Liver (tissue), 3 donors: ENCODE data around the gene TMEM245.

Experiments
- ATF3 ChIP-seq: IDR thresholded peaks from 2 replicates; pipeline ENCODE4 v1.6.1; 2016; ENCODE audit warnings: antibody characterized with exemption
- CTCF ChIP-seq: fragments of 150-350 bp; IDR thresholded peaks from 2 replicates; pipeline ENCODE4 v1.5.1; 2017; ENCODE audit warnings: improper control_type of control experiment, low read depth, low read length; ENCODE audit not compliant: missing input control
- EGR1 ChIP-seq, 2 donors: IDR thresholded peaks; 2 replicates each; pipeline ENCODE4 v1.6.1; 2016 to 2018; ENCODE audit warnings: antibody characterized with exemption in 2 of 2, low read depth in 2 of 2
- FOXA1 ChIP-seq: IDR thresholded peaks from 2 replicates; pipeline ENCODE4 v1.6.1; 2016; ENCODE audit warnings: antibody characterized with exemption
- GABPA ChIP-seq, 2 donors: IDR thresholded peaks in 1 of 2; conservative IDR thresholded peaks in 1 of 2; 2 replicates each; pipeline ENCODE4 v1.6.1; 2016; ENCODE audit warnings: antibody characterized with exemption in 2 of 2, mild to moderate bottlenecking in 1 of 2, moderate library complexity in 1 of 2
- HNF4G ChIP-seq: IDR thresholded peaks from 2 replicates; pipeline ENCODE4 v1.6.1; 2016; ENCODE audit warnings: antibody characterized with exemption
- JUND ChIP-seq, 2 donors: IDR thresholded peaks; 2 replicates each; pipeline ENCODE4 v1.6.1; 2016; ENCODE audit warnings: antibody characterized with exemption in 2 of 2
- MAX ChIP-seq: IDR thresholded peaks from 2 replicates; pipeline ENCODE4 v1.6.1; 2016; ENCODE audit warnings: antibody characterized with exemption
- RAD21 ChIP-seq, 2 donors: IDR thresholded peaks; 2 replicates each; pipeline ENCODE4 v1.6.1; 2016; ENCODE audit warnings: antibody characterized with exemption in 2 of 2, mild to moderate bottlenecking in 2 of 2
- REST ChIP-seq: IDR thresholded peaks from 2 replicates; pipeline ENCODE4 v1.6.1; 2016; ENCODE audit warnings: antibody characterized with exemption, mild to moderate bottlenecking
- SP1 ChIP-seq: IDR thresholded peaks from 2 replicates; pipeline ENCODE4 v1.6.1; 2018; ENCODE audit warnings: antibody characterized with exemption, mild to moderate bottlenecking
- TAF1 ChIP-seq: conservative IDR thresholded peaks from 2 replicates; pipeline ENCODE4 v1.6.1; 2016; ENCODE audit warnings: antibody characterized with exemption, mild to moderate bottlenecking
- YY1 ChIP-seq: IDR thresholded peaks from 2 replicates; pipeline ENCODE4 v1.6.1; 2016; ENCODE audit warnings: antibody characterized with exemption, mild to moderate bottlenecking
- ZBTB33 ChIP-seq: IDR thresholded peaks from 2 replicates; pipeline ENCODE4 v1.6.1; 2016; ENCODE audit warnings: antibody characterized with exemption
- donor health status: healthy.
- donor health status: healthy.

DNA sequence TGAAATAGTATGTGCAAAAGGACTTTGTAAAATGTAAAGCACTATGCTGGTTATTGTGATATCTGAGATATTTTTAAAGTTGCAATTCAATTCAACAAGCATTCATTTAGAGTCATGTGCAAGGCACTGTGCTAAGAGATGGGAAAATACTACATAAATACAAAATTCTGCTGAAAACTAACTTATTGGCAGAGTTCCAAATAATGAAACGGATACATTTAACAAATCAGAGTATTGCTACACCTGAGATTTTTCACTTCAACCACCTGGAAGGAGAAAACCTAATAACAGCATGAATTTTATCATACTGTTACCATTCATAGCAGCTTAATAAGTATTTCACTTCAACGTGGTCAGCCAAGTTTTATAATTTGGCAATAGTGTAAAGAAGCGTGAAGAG, 100.3 kb downstream of the TMEM245 start:
- TF ChIP-seq CTCF: no peak
- no peak for TF ChIP-seq GABPA (IDR thresholded peaks at IDR 0.05 in 1 of 2, conservative IDR thresholded peaks at IDR 0.05 in 1 of 2)
- TF ChIP-seq REST: no peak
- TF ChIP-seq ZBTB33: no peak
- no peak for TF ChIP-seq JUND (IDR thresholded peaks at IDR 0.05)
- no peak for TF ChIP-seq TAF1
- no peak for TF ChIP-seq HNF4G
- TF ChIP-seq YY1: no peak
- TF ChIP-seq ATF3: no peak
- TF ChIP-seq RAD21 (IDR thresholded peaks at IDR 0.05): no peak
- no peak for TF ChIP-seq FOXA1
- TF ChIP-seq MAX: no peak
- TF ChIP-seq EGR1 (IDR thresholded peaks at IDR 0.05; ENCODE audit: low read depth in 2 of 2): no peak
- TF ChIP-seq SP1: no peak
